HG02885 (cell line): ENCODE data around the gene PCDHGA8.
"Not testable (repeated sequence)": the region's sequence is repeated elsewhere in the genome, so short reads cannot be mapped to it uniquely, and the experiment has no call there.

Experiments used
- ATAC-seq: cut with Tn5 transposase; IDR thresholded peaks from one replicate; pipeline ENCODE4 v1.9.1; 2021; ENCODE audit warnings: mild to moderate bottlenecking; ENCODE audit not compliant: unreplicated experiment, poor library complexity

PCDHGA8 gene

DNA sequence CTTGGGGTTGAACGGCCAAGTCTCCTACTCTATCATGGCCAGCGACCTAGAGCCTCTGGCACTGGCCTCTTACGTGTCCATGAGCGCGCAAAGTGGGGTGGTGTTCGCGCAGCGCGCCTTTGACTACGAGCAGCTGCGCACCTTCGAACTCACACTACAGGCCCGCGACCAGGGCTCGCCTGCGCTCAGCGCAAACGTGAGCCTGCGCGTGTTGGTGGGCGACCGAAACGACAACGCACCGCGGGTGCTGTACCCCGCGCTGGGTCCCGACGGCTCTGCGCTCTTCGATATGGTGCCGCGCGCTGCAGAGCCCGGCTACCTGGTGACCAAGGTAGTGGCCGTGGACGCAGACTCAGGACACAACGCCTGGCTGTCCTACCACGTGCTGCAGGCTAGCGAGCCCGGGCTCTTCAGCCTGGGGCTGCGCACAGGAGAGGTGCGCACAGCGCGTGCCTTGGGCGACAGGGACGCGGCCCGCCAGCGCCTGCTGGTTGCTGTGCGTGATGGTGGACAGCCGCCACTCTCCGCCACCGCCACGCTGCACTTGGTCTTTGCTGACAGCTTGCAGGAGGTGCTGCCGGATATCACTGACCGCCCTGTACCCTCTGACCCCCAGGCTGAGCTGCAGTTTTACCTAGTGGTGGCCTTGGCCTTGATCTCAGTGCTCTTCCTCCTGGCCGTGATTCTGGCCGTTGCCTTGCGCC, 7.3 kb downstream of the PCDHGA8 start:
- ATAC-seq: no peak

DNA sequence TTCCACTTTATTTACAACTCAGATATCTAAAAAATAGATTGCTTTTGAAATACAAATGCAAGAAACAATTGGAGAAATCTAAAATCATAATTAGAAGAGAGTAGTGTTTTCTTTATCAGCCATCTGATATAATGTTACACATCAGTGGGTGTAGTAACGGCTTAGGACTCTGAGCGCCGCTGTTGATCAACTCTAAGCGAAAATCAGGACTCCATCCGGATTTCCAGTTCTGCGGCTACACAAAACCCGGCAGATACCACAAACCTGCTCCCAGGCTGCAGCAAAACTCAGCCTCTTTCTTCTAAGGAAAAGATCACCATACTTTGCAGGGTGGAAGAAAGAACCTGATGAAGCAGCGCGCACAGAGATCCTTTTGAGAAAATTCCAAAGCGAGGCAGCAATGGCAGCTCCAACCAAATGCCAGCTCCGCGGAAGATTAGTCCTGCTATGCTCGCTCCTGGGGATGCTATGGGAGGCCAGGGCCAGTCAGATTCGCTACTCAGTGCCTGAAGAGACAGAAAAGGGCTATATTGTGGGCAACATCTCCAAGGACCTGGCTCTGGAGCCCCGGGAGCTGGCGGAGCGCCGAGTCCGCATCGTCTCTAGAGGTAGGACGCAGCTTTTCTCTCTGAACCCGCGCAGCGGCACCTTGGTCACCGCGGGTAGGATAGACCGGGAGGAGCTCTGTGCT, 10.3 kb downstream of the PCDHGA8 start, which contains the start of gene PCDHGA9:
Gene PCDHGA9, plus strand, starts transcription at position 226 of the 691 bp plus-strand sequence. Its CDS starts 175 bp downstream, at position 401.
- ATAC-seq: no peak

DNA sequence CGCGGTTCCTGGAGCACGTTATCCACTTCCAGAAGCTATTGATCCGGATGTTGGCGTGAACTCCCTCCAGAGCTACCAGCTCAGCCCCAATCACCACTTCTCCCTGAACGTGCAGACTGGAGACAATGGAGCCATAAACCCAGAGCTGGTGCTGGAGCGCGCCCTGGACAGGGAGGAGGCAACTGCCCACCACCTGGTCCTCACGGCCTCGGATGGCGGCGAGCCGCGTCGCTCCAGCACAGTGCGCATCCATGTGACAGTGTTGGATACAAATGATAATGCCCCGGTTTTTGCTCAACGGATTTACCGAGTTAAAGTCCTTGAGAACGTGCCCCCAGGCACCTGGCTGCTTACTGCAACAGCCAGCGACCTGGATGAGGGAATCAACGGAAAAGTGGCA, 11.0 kb downstream of the PCDHGA8 start:
- no peak for ATAC-seq

DNA sequence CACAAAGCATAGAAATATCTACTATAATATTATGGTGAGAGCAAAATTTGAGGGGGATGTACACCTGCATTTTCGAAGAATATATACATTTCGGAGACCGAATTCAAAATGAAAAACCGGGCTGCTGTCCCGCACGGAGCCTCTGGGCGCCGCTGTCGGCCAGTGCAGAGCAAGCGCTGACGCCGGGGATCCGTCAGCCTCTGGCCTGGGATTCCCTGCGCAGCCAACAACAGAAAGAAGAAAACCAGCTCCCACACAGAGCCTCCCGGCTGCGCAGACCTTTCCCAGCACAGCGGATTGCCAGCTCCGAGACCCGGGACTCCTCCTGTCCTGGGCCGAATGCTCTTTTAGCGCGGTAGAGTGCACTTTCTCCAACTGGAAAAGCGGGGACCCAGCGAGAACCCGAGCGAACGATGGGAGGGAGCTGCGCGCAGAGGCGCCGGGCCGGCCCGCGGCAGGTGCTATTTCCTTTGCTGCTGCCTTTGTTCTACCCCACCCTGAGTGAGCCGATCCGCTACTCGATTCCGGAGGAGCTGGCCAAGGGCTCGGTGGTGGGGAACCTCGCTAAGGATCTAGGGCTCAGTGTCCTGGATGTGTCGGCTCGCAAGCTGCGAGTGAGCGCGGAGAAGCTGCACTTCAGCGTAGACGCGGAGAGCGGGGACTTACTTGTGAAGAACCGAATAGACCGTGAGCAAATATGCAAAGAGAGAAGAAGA, 15.5 kb downstream of the PCDHGA8 start, which contains the start of gene PCDHGB6:
Gene PCDHGB6, plus strand, starts transcription at position 232 of the 716 bp plus-strand sequence. Its CDS starts 182 bp downstream, at position 414.
- peak; percentile 77 for ATAC-seq

DNA sequence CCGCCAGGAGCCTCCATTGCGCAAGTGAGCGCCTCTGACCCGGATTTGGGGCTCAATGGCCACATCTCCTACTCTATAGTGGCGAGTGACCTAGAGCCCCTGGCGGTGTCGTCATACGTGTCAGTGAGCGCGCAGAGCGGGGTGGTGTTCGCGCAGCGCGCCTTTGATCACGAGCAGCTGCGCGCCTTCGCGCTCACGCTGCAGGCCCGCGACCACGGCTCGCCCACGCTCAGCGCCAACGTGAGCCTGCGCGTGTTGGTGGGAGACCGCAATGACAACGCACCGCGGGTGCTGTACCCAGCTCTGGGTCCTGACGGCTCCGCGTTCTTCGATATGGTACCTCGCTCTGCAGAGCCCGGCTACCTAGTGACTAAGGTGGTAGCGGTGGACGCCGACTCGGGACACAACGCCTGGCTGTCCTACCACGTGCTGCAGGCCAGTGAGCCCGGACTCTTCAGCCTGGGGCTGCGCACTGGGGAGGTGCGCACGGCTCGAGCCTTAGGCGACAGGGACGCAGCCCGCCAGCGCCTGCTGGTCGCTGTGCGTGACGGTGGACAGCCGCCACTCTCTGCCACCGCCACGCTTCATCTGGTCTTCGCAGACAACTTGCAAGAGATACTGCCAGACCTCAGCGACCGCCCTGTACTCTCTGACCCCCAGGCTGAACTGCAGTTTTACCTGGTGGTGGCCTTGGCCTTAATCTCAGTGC, 17.3 kb downstream of the PCDHGA8 start:
- ATAC-seq: no peak

DNA sequence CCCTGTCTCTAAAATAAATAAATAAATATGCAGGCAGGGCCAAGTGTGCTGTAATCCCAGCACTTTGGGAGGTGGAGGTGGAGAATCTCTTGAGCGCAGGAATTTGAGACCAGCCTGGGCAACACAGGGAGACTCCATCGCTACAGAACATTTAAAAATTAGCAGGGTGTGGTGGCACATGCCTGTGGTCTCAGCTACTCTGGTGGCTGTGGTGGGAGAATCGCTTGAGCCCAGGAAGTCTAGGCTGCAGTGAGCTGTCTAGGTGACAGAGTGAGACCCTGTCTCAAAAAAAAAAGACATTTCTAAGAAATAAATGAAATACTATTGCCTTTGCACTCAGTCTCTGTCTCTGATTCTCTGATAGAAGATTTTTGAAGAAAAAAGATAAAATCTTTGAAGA, 19.1 kb downstream of the PCDHGA8 start:
- no peak for ATAC-seq

DNA sequence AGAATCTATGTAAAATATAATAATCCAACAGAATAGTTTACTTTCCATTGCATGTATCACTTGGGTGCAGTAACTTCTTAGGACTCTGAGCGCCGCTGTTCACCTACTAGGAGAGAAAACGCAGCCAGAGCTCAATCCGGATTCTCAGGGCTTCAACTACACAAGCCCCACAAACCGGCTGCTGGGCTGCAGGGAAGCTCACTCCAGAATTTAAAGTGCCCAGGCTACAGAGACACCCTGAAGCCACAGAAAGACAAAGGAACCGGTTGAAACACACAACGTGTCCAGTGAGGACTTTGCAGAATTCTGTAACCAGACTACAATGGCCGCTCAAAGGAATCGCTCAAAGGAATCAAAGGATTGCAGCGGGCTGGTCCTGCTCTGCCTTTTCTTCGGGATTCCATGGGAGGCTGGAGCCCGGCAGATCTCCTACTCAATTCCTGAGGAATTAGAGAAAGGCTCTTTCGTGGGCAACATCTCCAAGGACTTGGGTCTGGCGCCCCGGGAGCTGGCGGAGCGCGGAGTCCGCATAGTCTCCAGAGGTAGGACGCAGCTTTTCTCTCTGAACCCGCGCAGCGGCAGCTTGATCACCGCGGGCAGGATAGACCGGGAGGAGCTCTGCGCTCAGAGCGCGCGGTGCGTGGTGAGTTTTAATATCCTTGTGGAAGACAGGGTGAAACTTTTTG, 20.6 kb downstream of the PCDHGA8 start, which contains the start of gene PCDHGA10:
Gene PCDHGA10, plus strand, starts transcription at position 134 of the 686 bp plus-strand sequence. Its CDS starts 189 bp downstream, at position 323.
- peak; percentile 65 for ATAC-seq

DNA sequence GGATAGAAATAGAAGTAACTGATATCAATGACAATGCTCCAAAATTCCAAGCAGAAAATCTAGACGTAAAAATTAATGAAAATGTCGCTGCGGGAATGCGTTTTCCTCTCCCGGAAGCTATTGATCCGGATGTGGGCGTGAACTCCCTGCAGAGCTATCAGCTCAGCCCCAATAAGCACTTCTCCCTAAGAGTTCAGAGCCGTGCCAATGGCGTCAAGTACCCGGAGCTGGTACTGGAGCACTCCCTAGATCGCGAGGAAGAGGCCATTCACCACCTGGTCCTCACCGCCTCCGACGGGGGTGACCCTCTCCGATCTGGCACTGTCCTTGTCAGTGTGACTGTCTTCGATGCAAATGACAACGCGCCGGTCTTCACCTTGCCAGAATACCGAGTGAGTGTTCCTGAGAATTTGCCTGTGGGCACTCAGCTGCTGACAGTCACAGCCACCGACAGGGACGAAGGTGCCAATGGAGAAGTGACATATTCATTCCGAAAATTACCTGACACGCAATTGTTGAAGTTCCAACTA, 21.2 kb downstream of the PCDHGA8 start:
- ATAC-seq: no peak

DNA sequence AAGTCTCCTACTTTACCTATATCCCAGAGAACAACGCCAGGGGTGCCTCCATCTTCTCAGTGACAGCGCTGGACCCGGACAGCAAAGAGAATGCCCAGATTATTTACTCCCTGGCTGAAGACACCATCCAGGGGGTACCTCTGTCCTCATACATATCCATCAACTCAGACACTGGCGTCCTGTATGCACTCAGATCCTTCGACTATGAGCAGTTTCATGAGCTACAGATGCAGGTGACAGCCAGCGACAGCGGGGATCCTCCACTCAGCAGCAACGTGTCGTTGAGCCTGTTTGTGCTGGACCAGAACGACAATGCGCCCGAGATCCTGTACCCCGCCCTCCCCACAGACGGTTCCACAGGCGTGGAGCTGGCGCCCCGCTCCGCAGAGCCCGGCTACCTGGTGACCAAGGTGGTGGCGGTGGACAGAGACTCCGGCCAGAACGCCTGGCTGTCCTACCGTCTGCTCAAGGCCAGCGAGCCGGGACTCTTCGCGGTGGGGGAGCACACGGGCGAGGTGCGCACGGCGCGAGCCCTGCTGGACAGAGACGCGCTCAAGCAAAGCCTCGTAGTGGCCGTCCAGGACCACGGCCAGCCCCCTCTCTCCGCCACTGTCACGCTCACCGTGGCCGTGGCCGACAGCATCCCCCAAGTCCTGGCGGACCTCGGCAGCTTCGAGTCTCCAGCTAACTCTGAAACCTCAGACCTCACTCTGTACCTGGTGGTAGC, 22.3 kb downstream of the PCDHGA8 start:
- ATAC-seq: not testable (repeated sequence)

DNA sequence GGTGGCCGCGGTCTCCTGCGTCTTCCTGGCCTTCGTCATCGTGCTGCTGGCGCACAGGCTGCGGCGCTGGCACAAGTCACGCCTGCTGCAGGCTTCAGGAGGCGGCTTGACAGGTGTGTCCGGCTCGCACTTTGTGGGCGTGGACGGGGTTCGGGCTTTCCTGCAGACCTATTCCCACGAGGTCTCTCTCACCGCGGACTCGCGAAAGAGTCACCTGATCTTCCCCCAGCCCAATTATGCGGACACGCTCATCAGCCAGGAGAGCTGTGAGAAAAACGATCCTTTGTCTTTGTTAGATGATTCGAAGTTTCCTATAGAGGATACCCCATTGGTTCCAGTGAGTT, 22.8 kb downstream of the PCDHGA8 start:
- ATAC-seq: not testable (repeated sequence)

DNA sequence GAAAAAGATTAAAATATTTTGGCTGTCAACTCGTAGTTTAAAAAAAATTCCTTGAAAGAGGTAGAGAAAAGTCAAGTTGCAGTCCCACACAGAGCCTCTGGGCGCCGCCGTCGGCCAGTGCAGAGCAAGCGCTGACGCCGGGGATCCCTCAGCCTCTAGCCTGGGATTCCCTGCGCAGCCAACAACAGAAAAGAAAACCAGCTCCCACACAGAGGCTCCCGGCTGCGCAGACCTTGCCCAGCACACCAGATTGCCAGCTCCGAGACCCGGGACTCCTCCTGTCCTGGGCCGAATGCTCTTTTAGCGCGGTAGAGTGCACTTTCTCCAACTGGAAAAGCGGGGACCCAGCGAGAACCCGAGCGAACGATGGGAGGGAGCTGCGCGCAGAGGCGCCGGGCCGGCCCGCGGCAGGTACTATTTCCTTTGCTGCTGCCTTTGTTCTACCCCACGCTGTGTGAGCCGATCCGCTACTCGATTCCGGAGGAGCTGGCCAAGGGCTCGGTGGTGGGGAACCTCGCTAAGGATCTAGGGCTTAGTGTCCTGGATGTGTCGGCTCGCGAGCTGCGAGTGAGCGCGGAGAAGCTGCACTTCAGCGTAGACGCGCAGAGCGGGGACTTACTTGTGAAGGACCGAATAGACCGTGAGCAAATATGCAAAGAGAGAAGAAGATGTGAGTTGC, 25.2 kb downstream of the PCDHGA8 start, which contains the start of gene PCDHGB7:
Gene PCDHGB7, plus strand, starts transcription at position 184 of the 679 bp plus-strand sequence. Its CDS starts 183 bp downstream, at position 367.
- ATAC-seq: peak; percentile 80

DNA sequence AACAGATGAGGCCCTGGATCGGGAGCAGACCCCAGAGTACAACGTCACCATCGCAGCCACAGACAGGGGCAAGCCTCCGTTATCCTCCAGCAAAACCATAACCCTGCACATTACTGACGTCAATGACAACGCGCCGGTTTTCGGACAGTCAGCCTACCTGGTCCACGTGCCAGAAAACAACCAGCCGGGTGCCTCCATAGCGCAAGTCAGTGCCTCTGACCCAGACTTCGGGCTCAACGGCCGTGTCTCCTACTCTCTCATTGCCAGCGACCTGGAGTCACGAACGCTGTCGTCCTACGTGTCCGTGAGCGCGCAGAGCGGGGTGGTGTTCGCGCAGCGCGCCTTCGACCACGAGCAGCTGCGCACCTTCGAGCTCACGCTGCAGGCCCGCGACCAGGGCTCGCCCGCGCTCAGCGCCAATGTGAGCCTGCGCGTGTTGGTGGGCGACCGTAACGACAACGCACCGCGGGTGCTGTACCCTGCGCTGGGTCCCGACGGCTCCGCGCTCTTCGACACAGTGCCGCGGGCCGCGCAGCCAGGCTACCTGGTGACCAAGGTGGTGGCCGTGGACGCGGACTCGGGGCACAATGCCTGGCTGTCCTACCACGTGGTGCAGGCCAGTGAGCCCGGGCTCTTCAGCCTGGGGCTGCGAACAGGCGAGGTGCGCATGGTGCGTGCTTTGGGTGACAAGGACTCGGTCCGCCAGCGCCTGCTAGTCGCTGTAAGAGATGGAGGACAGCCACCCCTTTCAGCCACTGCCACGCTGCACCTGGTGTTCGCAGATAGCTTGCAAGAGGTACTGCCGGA, 26.8 kb downstream of the PCDHGA8 start:
- no peak for ATAC-seq

DNA sequence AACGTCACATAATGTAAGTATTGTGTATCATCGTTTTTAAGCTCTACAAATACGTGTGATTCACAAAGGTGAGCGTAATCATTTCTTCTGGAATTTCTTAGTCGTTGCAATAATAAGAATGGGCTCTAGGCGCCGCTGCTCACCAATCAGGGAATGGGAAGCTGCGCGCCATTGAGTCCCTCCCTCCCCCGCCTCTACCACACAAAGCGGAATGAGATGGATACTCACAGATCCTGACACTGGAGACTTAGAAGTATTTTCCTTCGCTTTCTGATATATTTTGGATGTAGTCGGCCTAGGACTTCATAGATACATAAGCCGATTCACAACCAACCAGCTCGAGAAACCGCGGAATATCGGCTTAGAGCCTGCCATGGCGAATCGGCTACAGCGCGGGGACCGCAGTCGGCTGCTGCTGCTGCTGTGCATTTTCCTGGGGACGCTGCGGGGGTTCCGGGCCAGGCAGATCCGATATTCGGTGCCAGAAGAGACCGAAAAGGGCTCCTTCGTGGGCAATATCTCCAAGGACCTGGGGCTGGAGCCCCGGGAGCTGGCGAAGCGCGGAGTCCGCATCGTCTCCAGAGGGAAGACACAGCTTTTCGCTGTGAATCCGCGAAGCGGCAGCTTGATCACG, 28.5 kb downstream of the PCDHGA8 start, which contains the start of gene PCDHGA11:
Gene PCDHGA11, plus strand, starts transcription at position 197 of the 634 bp plus-strand sequence. Its CDS starts 177 bp downstream, at position 374.
- ATAC-seq: peak; percentile 60

DNA sequence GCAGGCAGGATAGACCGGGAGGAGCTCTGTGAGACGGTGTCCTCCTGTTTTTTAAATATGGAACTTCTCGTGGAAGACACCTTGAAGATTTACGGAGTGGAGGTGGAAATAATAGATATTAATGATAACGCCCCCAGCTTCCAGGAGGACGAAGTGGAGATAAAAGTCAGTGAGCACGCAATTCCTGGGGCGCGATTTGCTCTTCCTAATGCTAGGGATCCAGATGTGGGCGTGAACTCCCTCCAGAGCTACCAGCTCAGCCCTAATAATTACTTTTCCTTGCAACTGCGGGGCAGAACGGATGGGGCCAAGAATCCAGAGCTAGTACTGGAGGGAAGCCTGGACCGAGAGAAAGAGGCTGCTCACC, 29.0 kb downstream of the PCDHGA8 start:
- no peak for ATAC-seq

DNA sequence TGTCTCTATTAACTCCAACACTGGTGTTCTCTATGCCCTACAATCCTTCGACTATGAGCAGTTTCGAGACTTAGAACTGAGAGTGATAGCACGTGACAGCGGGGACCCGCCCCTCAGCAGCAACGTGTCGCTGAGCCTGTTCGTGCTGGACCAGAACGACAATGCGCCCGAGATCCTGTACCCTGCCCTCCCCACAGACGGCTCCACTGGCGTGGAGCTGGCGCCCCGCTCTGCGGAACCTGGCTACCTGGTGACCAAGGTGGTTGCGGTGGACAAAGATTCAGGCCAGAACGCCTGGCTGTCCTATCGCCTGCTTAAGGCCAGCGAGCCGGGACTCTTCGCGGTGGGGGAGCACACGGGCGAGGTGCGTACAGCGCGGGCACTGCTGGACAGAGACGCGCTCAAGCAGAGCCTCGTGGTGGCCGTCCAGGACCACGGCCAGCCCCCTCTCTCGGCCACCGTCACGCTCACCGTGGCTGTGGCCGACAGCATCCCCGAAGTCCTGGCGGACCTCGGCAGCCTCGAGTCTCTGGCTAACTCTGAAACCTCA, 30.4 kb downstream of the PCDHGA8 start:
- no peak for ATAC-seq

DNA sequence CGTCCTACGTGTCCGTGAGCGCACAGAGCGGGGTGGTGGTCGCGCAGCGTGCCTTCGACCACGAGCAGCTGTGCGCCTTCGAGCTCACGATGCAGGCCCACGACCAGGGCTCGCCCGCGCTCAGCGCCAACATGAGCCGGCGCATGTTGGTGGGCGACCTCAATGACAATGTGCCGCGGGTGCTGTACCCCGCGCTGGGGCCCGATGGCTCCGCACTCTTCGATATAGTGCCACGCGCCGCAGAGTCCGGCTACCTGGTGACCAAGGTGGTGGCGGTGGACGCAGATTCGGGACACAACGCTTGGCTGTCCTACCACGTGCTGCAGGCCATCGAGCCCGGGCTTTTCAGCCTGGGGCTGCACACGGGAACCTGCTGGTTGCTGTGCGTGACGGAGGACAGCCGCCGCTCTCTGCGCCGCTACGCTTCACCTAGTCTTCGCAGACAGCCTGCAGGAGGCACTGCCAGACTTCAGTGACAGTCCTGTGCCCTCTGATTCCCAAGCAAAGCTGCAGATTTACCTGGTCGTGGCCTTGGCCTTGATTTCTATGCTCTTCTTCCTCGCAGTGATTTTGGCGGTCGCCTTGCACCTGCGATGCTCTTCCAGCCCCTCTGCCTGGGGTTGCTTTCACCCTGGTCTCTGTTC, 35.5 kb downstream of the PCDHGA8 start:
- no peak for ATAC-seq
